GM12878 (cell line): ENCODE data around the gene PROSER2. TPM values are rescaled to one million over a fixed set of nuclear protein-coding genes. Genes with fewer than 3 reads are reported as not detected.

ENCODE experiments used
- ATAC-seq: fragments of 200-7000 bp; cut with Tn5 transposase; 3 replicates; pipeline ENCODE4 v1.9.1; 2020; ENCODE audit warnings: mild to moderate bottlenecking, moderate library complexity
- BruUV-seq: library from RNA; stranded (reverse); fragments of 400-500 nt; replicated peaks from 2 replicates; lab custom pipeline; 2021; lab: Mats Ljungman, UMichigan
- CTCF ChIA-PET: fragments of 300-600 bp; sonication (Branson Sonifier 250); formaldehyde crosslinking; extraction: SDS; loops from one replicate; lab custom pipeline; 2021; ENCODE audit warnings: inconsistent platforms; lab: Yijun Ruan, JAX
- POLR2A ChIA-PET: fragments of 350-600 bp; formaldehyde crosslinking; extraction: SDS; loops from one replicate; lab custom pipeline; 2021; ENCODE audit warnings: inconsistent platforms; lab: Charles Lee
- RAD21 ChIA-PET: fragments of 300-600 bp; sonication (Branson Sonifier 250); formaldehyde crosslinking; loops from one replicate; lab custom pipeline; 2023; ENCODE audit warnings: antibody characterized with exemption; ENCODE audit not compliant: unreplicated experiment; lab: Charles Lee
- SMC1A ChIA-PET: fragments of 300-600 bp; sonication (Branson Sonifier 250); formaldehyde crosslinking; loops from one replicate; lab custom pipeline; 2023; ENCODE audit not compliant: unreplicated experiment, uncharacterized antibody; lab: Charles Lee
- DNase-seq: peaks from one replicate; pipeline ENCODE4 v3.0.0-alpha.2; 2011; ENCODE audit warnings: low read depth, low spot score
- FAIRE-seq: peaks from 3 replicates; lab custom pipeline; 2011; peaks lifted over from hg19 to GRCh38; lab: Jason Lieb, UNC
- H2AFZ ChIP-seq: 2 replicates; pipeline ENCODE4 v1.6.0; 2011; ENCODE audit warnings: low read depth, low read length, control low read depth; ENCODE audit not compliant: control insufficient read depth
- H3K27ac ChIP-seq: 2 replicates; pipeline ENCODE4 v1.5.1; 2011; ENCODE audit warnings: control low read depth; ENCODE audit not compliant: control insufficient read depth, insufficient read depth
- H3K27me3 ChIP-seq, 2 experiments: replicated peaks in 1 of 2; 2 replicates each; pipeline versions ENCODE4 v1.6.0 to v1.6.1; 2011; ENCODE audit warnings: low read length in 1 of 2; ENCODE audit not compliant: control insufficient read depth in 2 of 2, insufficient read depth in 2 of 2
- H3K36me3 ChIP-seq, 2 experiments: 2 replicates each; pipeline ENCODE4 v1.5.1; 2011; ENCODE audit warnings: low read length in 1 of 2; ENCODE audit not compliant: control insufficient read depth in 2 of 2, insufficient read depth in 2 of 2
- H3K4me1 ChIP-seq: 2 replicates; pipeline ENCODE4 v1.6.1; 2011; ENCODE audit warnings: mild to moderate bottlenecking, low read length, moderate library complexity, mixed read lengths; ENCODE audit not compliant: control insufficient read depth, insufficient read depth
- H3K4me2 ChIP-seq: 2 replicates; pipeline ENCODE4 v1.6.0; 2011; ENCODE audit warnings: control low read depth; ENCODE audit not compliant: control insufficient read depth, insufficient read depth
- H3K4me3 ChIP-seq: fragments of 200-600 bp; sonication (generic); 2 replicates; pipeline ENCODE4 v1.5.1; 2016
- H3K79me2 ChIP-seq: 2 replicates; pipeline ENCODE4 v1.6.0; 2011; ENCODE audit warnings: low read length; ENCODE audit not compliant: control insufficient read depth, insufficient read depth
- H3K9ac ChIP-seq: 2 replicates; pipeline ENCODE4 v1.8.0; 2011; ENCODE audit warnings: low read length, control low read depth, mixed read lengths; ENCODE audit not compliant: control insufficient read depth, insufficient read depth
- H3K9me3 ChIP-seq: replicated peaks from 3 replicates; pipeline ENCODE4 v1.5.1; 2011; ENCODE audit warnings: mild to moderate bottlenecking, low read length; ENCODE audit not compliant: control insufficient read depth, insufficient read depth
- H4K20me1 ChIP-seq: 2 replicates; pipeline ENCODE4 v1.6.0; 2011; ENCODE audit not compliant: control insufficient read depth, insufficient read depth
- BRCA1 ChIP-seq: IDR thresholded peaks from 2 replicates; pipeline ENCODE4 v1.6.1; 2011; ENCODE audit warnings: low read depth, low read length, improper control_type of control experiment
- CBFB ChIP-seq: IDR thresholded peaks from 2 replicates; pipeline ENCODE4 v1.6.1; 2016; ENCODE audit warnings: antibody characterized with exemption, low read depth
- KAT2A ChIP-seq: conservative IDR thresholded peaks from 2 replicates; pipeline ENCODE4 v1.6.1; 2011; ENCODE audit warnings: low read depth, low read length; ENCODE audit not compliant: control insufficient read depth
- LARP7 ChIP-seq: fragments of 450-650 bp; IDR thresholded peaks from 2 replicates; pipeline ENCODE4 v1.6.1; 2017; ENCODE audit warnings: mild to moderate bottlenecking
- NBN ChIP-seq: fragments of 450-650 bp; IDR thresholded peaks from 2 replicates; pipeline ENCODE4 v1.6.1; 2016
- NR2C1 ChIP-seq: fragments of 450-650 bp; IDR thresholded peaks from 2 replicates; pipeline ENCODE4 v1.6.1; 2017; ENCODE audit warnings: antibody characterized with exemption, mild to moderate bottlenecking, moderate library complexity
- NRF1 ChIP-seq: conservative IDR thresholded peaks from 2 replicates; pipeline ENCODE4 v1.6.1; 2011; ENCODE audit warnings: mild to moderate bottlenecking, low read depth, low read length, improper control_type of control experiment
- SUPT20H ChIP-seq: IDR thresholded peaks from 2 replicates; pipeline ENCODE4 v1.6.1; 2011; ENCODE audit warnings: low read depth, mild to moderate bottlenecking, low read length, moderate library complexity, borderline replicate concordance; ENCODE audit not compliant: control insufficient read depth
- WGBS: methylation state at CpG from one replicate; pipeline ENCODE4 v1.1.6; 2016; ENCODE audit warnings: low lambda C conversion rate; ENCODE audit not compliant: insufficient replicate concordance, insufficient coverage; ENCODE audit errors: missing lambda C conversion rate; 5-methylcytosine and 5-hydroxymethylcytosine counted together
- in situ Hi-C: fragments of 300-500 bp; cut with MboI; formaldehyde crosslinking; loops from 9 replicates; pipeline ENCODE4 v1.14.3; 2018; ENCODE audit warnings: mixed read lengths
- intact Hi-C: fragments of 100-400 bp; cut with micrococcal nuclease; formaldehyde crosslinking; loops from one replicate; pipeline ENCODE4 v1.14.2; 2022; ENCODE audit not compliant: unreplicated experiment
- polyA plus RNA-seq, 11 experiments: library from polyadenylated mRNA; depleted of rRNA in 4 of 11; unstranded in 6 of 11; stranded (reverse) in 5 of 11; fragments of >200 nt; fragmentation: Nextera tagmentation in 4 of 11; fragmentation: Illumina TruSeq in 1 of 11; extraction: Ambion mirVana in 4 of 11; extraction: Trizol in 1 of 11; gene quantifications; 1 replicate in 1 of 11; 2 replicates in 10 of 11; pipeline versions ENCODE4 v1.2.1 to v1.2.3, GENCODE V29; 2011 to 2016; ENCODE audit warnings: inconsistent platforms in 2 of 11, missing spikeins in 2 of 11, low read depth in 1 of 11
- total RNA-seq, 4 experiments: library from RNA; depleted of rRNA in 3 of 4; stranded (reverse); fragments of >200 nt in 3 of 4; fragmentation: Illumina TruSeq in 1 of 4; extraction: Trizol in 1 of 4; gene quantifications; 2 replicates each; pipeline versions ENCODE4 v1.2.1 to v1.2.3, GENCODE V29; 2013 to 2021
- TF ChIP-seq, protein P1 (sequence below): IDR thresholded peaks from 2 replicates; pipeline ENCODE4 v1.6.1; 2012; ENCODE audit warnings: mild to moderate bottlenecking, low read depth, low read length
- TF ChIP-seq, protein P2 (sequence below): fragments of 450-650 bp; IDR thresholded peaks from 2 replicates; pipeline ENCODE4 v1.6.1; 2017; ENCODE audit warnings: mild to moderate bottlenecking

Gene PROSER2
- total and polyA plus RNA-seq, 10 of the 15 experiments (the other 5 are each of a cell fraction or from before 2014, with no cell fraction given): 0.04 to 0.25 (median 0.07) TPM; not detected in 6

DNA sequence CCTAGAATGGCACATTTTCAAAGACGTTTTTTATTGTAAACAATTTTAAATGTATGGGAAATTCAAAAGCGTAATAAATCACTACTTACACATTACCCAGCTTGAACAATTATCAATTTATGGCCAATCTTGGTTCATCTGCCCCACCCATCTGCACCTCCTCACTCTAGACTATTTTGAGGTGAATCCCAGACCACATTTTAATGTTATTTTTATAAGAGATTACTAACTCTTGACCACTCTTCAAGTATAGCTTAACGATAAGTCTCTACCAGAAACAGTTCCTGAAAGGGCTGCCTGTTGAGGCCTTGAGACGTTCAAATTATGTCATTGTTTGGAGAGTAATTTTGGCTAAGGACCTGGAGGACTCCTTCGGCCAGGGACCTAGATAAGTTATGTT is 47.7 kb upstream of the PROSER2 start:
- Histone ChIP-seq H4K20me1 (no peaks in the 10 kb centered on the region), H3K9ac (no peak overlapping the region), H3K4me3 (no peak overlapping the region), H3K4me2 (no peak overlapping the region), H3K27me3 (no peaks in the 10 kb centered on the region; a peak in 1 of 4 replicates), H3K36me3 (no peaks in the 10 kb centered on the region), H3K79me2 (no peaks in the 10 kb centered on the region), H3K9me3 (no peaks in the 10 kb centered on the region; the same call in 2 of the 3 replicates), H3K4me1 (no peaks in the 10 kb centered on the region)
- intact Hi-C loops (no loop called here), in situ Hi-C loops (no loop called here)
- no peak for ATAC-seq
- no peak for FAIRE-seq
- CTCF ChIA-PET: no interaction called here
- no peak for DNase-seq
- 40% methylated on average over 5 of the region's 5 CpGs for WGBS
- SMC1A ChIA-PET: interaction anchor here (0.6 kb wide), 1 partner anchor 21 kb away, joined by 3 read pairs; no protein-coding TSS in a partner anchor
- RAD21 ChIA-PET: no interaction called here
- TF ChIP-seq KAT2A: no peak
- TF ChIP-seq NBN: no peak
- no peak for TF ChIP-seq CBFB
- TF ChIP-seq NR2C1: no peak
- no peak for TF ChIP-seq LARP7
- TF ChIP-seq, all 136 proteins: peak for 0
- BruUV-seq: no TSS peak
- POLR2A ChIA-PET: no interaction called here
- Histone ChIP-seq H3K27ac (no peak overlapping the region), H2AFZ (no peak overlapping the region)

DNA sequence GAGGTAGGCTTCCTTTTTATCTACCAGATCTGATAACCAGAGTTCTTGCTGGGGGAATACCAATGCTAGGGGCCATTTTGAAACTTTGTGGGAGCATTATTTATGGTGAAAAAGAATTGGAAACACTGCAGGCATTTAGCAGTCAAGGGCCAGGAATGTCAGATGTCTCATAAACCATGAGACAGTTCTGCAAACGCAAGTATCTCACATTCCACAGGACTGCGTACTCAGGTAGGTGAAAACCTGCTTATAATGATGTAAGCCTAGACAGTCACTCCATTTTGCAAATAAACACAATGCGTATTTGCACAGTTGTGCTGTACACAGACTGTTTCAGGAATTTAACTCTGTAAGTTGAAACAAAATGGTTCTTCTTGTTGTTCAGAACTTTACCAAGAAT is 47.1 kb upstream of the PROSER2 start:
- Histone ChIP-seq H3K27me3 (no peaks in the 10 kb centered on the region; a peak in 1 of 4 replicates), H3K79me2 (no peaks in the 10 kb centered on the region), H3K4me2 (no peak overlapping the region), H3K9ac (no peak overlapping the region), H3K4me1 (no peaks in the 10 kb centered on the region), H4K20me1 (no peaks in the 10 kb centered on the region), H3K9me3 (no peaks in the 10 kb centered on the region; the same call in 2 of the 3 replicates), H3K36me3 (no peaks in the 10 kb centered on the region), H2AFZ (no peak overlapping the region), H3K27ac (no peak overlapping the region), H3K4me3 (no peak overlapping the region)
- intact Hi-C loops: no loop called here
- ChIA-PET POLR2A (no interaction called here), SMC1A (no interaction called here), CTCF (no interaction called here), RAD21 (no interaction called here)
- DNase-seq (no peak), FAIRE-seq (no peak), ATAC-seq (no peak)
- 71% methylated on average over 3 of the region's 3 CpGs for WGBS
- no TSS peak for BruUV-seq
- in situ Hi-C loops: no loop called here
- TF ChIP-seq BRCA1 (no peak), SUPT20H (no peak), CBFB (no peak), NRF1 (no peak)
- TF ChIP-seq, protein P1, sequence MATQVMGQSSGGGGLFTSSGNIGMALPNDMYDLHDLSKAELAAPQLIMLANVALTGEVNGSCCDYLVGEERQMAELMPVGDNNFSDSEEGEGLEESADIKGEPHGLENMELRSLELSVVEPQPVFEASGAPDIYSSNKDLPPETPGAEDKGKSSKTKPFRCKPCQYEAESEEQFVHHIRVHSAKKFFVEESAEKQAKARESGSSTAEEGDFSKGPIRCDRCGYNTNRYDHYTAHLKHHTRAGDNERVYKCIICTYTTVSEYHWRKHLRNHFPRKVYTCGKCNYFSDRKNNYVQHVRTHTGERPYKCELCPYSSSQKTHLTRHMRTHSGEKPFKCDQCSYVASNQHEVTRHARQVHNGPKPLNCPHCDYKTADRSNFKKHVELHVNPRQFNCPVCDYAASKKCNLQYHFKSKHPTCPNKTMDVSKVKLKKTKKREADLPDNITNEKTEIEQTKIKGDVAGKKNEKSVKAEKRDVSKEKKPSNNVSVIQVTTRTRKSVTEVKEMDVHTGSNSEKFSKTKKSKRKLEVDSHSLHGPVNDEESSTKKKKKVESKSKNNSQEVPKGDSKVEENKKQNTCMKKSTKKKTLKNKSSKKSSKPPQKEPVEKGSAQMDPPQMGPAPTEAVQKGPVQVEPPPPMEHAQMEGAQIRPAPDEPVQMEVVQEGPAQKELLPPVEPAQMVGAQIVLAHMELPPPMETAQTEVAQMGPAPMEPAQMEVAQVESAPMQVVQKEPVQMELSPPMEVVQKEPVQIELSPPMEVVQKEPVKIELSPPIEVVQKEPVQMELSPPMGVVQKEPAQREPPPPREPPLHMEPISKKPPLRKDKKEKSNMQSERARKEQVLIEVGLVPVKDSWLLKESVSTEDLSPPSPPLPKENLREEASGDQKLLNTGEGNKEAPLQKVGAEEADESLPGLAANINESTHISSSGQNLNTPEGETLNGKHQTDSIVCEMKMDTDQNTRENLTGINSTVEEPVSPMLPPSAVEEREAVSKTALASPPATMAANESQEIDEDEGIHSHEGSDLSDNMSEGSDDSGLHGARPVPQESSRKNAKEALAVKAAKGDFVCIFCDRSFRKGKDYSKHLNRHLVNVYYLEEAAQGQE: no peak
- TF ChIP-seq, protein P2, sequence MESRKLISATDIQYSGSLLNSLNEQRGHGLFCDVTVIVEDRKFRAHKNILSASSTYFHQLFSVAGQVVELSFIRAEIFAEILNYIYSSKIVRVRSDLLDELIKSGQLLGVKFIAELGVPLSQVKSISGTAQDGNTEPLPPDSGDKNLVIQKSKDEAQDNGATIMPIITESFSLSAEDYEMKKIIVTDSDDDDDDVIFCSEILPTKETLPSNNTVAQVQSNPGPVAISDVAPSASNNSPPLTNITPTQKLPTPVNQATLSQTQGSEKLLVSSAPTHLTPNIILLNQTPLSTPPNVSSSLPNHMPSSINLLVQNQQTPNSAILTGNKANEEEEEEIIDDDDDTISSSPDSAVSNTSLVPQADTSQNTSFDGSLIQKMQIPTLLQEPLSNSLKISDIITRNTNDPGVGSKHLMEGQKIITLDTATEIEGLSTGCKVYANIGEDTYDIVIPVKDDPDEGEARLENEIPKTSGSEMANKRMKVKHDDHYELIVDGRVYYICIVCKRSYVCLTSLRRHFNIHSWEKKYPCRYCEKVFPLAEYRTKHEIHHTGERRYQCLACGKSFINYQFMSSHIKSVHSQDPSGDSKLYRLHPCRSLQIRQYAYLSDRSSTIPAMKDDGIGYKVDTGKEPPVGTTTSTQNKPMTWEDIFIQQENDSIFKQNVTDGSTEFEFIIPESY: no peak
